K562 (cell line): Measurements from ENCODE around the gene MSH3. TPM values are rescaled to one million over a fixed set of nuclear protein-coding genes. Genes with fewer than 3 reads are reported as not detected.

Source experiments
- ATAC-seq: fragments of 200-7000 bp; cut with Tn5 transposase; 3 replicates; pipeline ENCODE4 v1.9.1; 2020; ENCODE audit warnings: moderate library complexity
- BruUV-seq: library from RNA; stranded (reverse); fragments of 400-500 nt; replicated peaks from 2 replicates; lab custom pipeline; 2021; lab: Mats Ljungman, UMichigan
- CTCF ChIA-PET: fragments of 300-600 bp; formaldehyde crosslinking; extraction: SDS; loops from one replicate; lab custom pipeline; 2021; ENCODE audit warnings: low intra/inter-chr PET ratio; lab: Yijun Ruan, JAX
- POLR2A ChIA-PET: fragments of 300-600, 350-650 bp; sonication (Branson Sonifier 250); formaldehyde crosslinking; extraction: SDS; loops from one replicate; lab custom pipeline; 2021; ENCODE audit warnings: antibody characterized with exemption, inconsistent platforms; lab: Yijun Ruan, JAX
- DNase-seq, 4 experiments: peaks; one replicate each; pipeline versions ENCODE4 v3.0.0 to v3.0.0-alpha.2; 2011 to 2018; ENCODE audit warnings: low spot score in 3 of 4, mixed read lengths in 3 of 4; ENCODE audit errors: extremely low read depth in 1 of 4
- FAIRE-seq: peaks from 2 replicates; lab custom pipeline; 2011; peaks lifted over from hg19 to GRCh38; lab: Jason Lieb, UNC
- H2AFZ ChIP-seq: 2 replicates; pipeline ENCODE4 v1.6.0; 2011; ENCODE audit warnings: low read depth, low read length, control low read depth, inconsistent platforms
- H3K27ac ChIP-seq: fragments of 200-600 bp; 3 replicates; pipeline ENCODE4 v1.8.0; 2011; ENCODE audit warnings: low read depth, mild to moderate bottlenecking, control low read depth, inconsistent platforms, low read length, moderate library complexity, mixed read lengths; ENCODE audit errors: extremely low read depth
- H3K27me3 ChIP-seq, 2 experiments: fragments of 300-600 bp in 1 of 2; 2 replicates in 1 of 2; 3 replicates in 1 of 2; pipeline versions ENCODE4 v1.6.0 to v1.8.0; 2011; ENCODE audit warnings: inconsistent platforms in 2 of 2, low read length in 2 of 2, mild to moderate bottlenecking in 1 of 2, mixed read lengths in 1 of 2, moderate library complexity in 1 of 2; ENCODE audit not compliant: control insufficient read depth in 2 of 2, insufficient read depth in 2 of 2
- H3K36me3 ChIP-seq: fragments of 300-600 bp; 3 replicates; pipeline ENCODE4 v1.8.0; 2011; ENCODE audit warnings: mild to moderate bottlenecking, low read length, inconsistent platforms; ENCODE audit not compliant: control insufficient read depth, insufficient read depth
- H3K4me1 ChIP-seq, 2 experiments: fragments of 200-600 bp in 1 of 2; replicated peaks in 1 of 2; 2 replicates in 1 of 2; 3 replicates in 1 of 2; pipeline versions ENCODE4 v1.5.1 to v1.8.0; 2011; ENCODE audit warnings: inconsistent platforms in 2 of 2, low read length in 2 of 2, mild to moderate bottlenecking in 1 of 2, mixed read lengths in 1 of 2, moderate library complexity in 1 of 2; ENCODE audit not compliant: control insufficient read depth in 2 of 2, insufficient read depth in 2 of 2
- H3K4me2 ChIP-seq: 2 replicates; pipeline ENCODE4 v1.6.1; 2011; ENCODE audit warnings: low read length, control low read depth, inconsistent platforms, mixed read lengths; ENCODE audit not compliant: insufficient read depth
- H3K4me3 ChIP-seq: fragments of 200-600 bp; sonication (generic), shearing (Covaris generic); 2 replicates; pipeline ENCODE4 v1.5.1; 2016; ENCODE audit warnings: control low read depth, inconsistent platforms
- H3K79me2 ChIP-seq: fragments of 200-600 bp; 3 replicates; pipeline ENCODE4 v1.8.0; 2011; ENCODE audit warnings: low read length, inconsistent platforms; ENCODE audit not compliant: control insufficient read depth, insufficient read depth
- H3K9ac ChIP-seq, 2 experiments: 2 replicates each; pipeline versions ENCODE4 v1.6.0 to v1.6.1; 2011; ENCODE audit warnings: low read depth in 2 of 2, low read length in 2 of 2, control low read depth in 1 of 2, inconsistent platforms in 1 of 2, mild to moderate bottlenecking in 1 of 2, mixed read lengths in 1 of 2; ENCODE audit not compliant: insufficient read depth in 1 of 2
- H3K9me1 ChIP-seq: one replicate; pipeline ENCODE4 v1.6.0; 2011; ENCODE audit warnings: inconsistent platforms, mild to moderate bottlenecking, low read length, moderate library complexity; ENCODE audit not compliant: control insufficient read depth, insufficient read depth
- H3K9me3 ChIP-seq: replicated peaks from 2 replicates; pipeline ENCODE4 v1.5.1; 2011; ENCODE audit warnings: low read depth, low read length, inconsistent platforms; ENCODE audit not compliant: control insufficient read depth, insufficient read depth
- H4K20me1 ChIP-seq: replicated peaks from 2 replicates; pipeline ENCODE4 v1.6.1; 2011; ENCODE audit warnings: low read length, inconsistent platforms, mixed read lengths; ENCODE audit not compliant: control insufficient read depth, insufficient read depth
- C11orf30 ChIP-seq: fragments of 450-650 bp; IDR thresholded peaks from 2 replicates; pipeline ENCODE4 v1.6.1; 2016; ENCODE audit warnings: low read depth, mild to moderate bottlenecking
- MAFF ChIP-seq: IDR thresholded peaks from 2 replicates; pipeline ENCODE4 v1.6.1; 2012; ENCODE audit warnings: low read length, improper control_type of control experiment
- MAFG ChIP-seq: fragments of 450-650 bp; conservative IDR thresholded peaks from 2 replicates; pipeline ENCODE4 v1.6.1; 2016; ENCODE audit warnings: missing genetic modification characterization, missing compliant biosample characterization
- MAFK ChIP-seq: IDR thresholded peaks from 2 replicates; pipeline ENCODE4 v1.6.1; 2011; ENCODE audit warnings: low read length, improper control_type of control experiment
- MAZ ChIP-seq, 2 experiments: fragments of 450-650 bp in 1 of 2; sonication (generic) in 1 of 2; formaldehyde crosslinking; IDR thresholded peaks in 1 of 2; conservative IDR thresholded peaks in 1 of 2; 2 replicates each; pipeline versions ENCODE4 v1.4.0 to v1.5.0; 2020; ENCODE audit warnings: mild to moderate bottlenecking in 1 of 2, missing genetic modification reagents in 1 of 2
- ZBTB9 ChIP-seq: fragments of 450-650 bp; formaldehyde crosslinking; IDR thresholded peaks from 2 replicates; pipeline ENCODE4 v1.4.0; 2020; ENCODE audit warnings: mild to moderate bottlenecking, moderate library complexity
- ZNF316 ChIP-seq: fragments of 450-650 bp; IDR thresholded peaks from 2 replicates; pipeline ENCODE4 v1.6.1; 2016
- WGBS: fragments of 100-300 bp; shearing (Covaris generic); methylation state at CpG from one replicate; pipeline ENCODE4 v1.1.6; 2016; ENCODE audit warnings: low coverage, mixed read lengths; ENCODE audit not compliant: insufficient coverage; ENCODE audit errors: missing lambda C conversion rate; 5-methylcytosine and 5-hydroxymethylcytosine counted together
- in situ Hi-C: fragments of 300-500 bp; cut with MboI; formaldehyde crosslinking; loops from 4 replicates; pipeline ENCODE4 v1.15.0; 2018; ENCODE audit warnings: inconsistent platforms, mixed read lengths
- intact Hi-C: fragments of 100-400 bp; cut with micrococcal nuclease; formaldehyde crosslinking; loops from 2 replicates; pipeline ENCODE4 v1.14.2; 2022
- polyA plus RNA-seq, 8 experiments: library from polyadenylated mRNA; depleted of rRNA in 4 of 8; stranded (reverse) in 5 of 8; unstranded in 3 of 8; fragments of >200 nt; fragmentation: Nextera tagmentation in 2 of 8; fragmentation: Illumina TruSeq in 1 of 8; extraction: Ambion mirVana in 2 of 8; extraction: Trizol in 1 of 8; gene quantifications; 2 replicates each; pipeline versions ENCODE4 v1.2.1 to v1.2.3, GENCODE V29; 2011 to 2014; ENCODE audit warnings: inconsistent platforms in 1 of 8, missing spikeins in 1 of 8
- total RNA-seq, 7 experiments: library from RNA; depleted of rRNA in 6 of 7; stranded (reverse); fragments of >200 nt in 6 of 7; fragmentation: Illumina TruSeq in 2 of 7; extraction: Trizol in 2 of 7; gene quantifications; 2 replicates each; pipeline versions ENCODE4 v1.2.1 to v1.2.3, GENCODE V29; 2011 to 2021; ENCODE audit warnings: low replicate concordance in 1 of 7

Gene MSH3
- total and polyA plus RNA-seq, 9 of the 15 experiments (the other 6 are each of a cell fraction or from before 2014, with no cell fraction given), result 3.9 to 17.2 (median 13.2) TPM

- CTCF ChIA-PET, result no interaction called here
- POLR2A ChIA-PET, result no interaction called here
- in situ Hi-C loops (no loop called here), intact Hi-C loops (no loop called here)
- Histone ChIP-seq H3K9ac (no peak overlapping the region), H3K9me3 (no peaks in the 10 kb centered on the region; the same call in 1 of the 2 replicates), H3K79me2 (no peaks in the 10 kb centered on the region), H2AFZ (no peak overlapping the region), H3K9me1 (no peaks in the 10 kb centered on the region), H4K20me1 (no peaks in the 10 kb centered on the region), H3K36me3 (peaks cover 11% of the 10 kb centered on the region; the same call in 1 of the 3 replicates), H3K27me3 (no peaks in the 10 kb centered on the region), H3K4me1 (no peaks in the 10 kb centered on the region), H3K27ac (no peak overlapping the region), H3K4me2 (no peak overlapping the region), H3K4me3 (no peak overlapping the region)
- DNase-seq (no peak), ATAC-seq (no peak), FAIRE-seq (no peak)
- TF ChIP-seq ZNF316 (peak; percentile 97), MAFG (tag) (peak; percentile 94), MAZ (CRISPR knock-in tag; conservative IDR thresholded peaks at IDR 0.05 in 1 of 2, IDR thresholded peaks at IDR 0.05 in 1 of 2) (no peak), C11orf30 (peak; percentile 94), MAFK (peak; percentile 100), MAFF (peak; percentile 99), ZBTB9 (no peak)
- BruUV-seq, result no TSS peak
- WGBS, result 62% methylated on average over 2 of the region's 2 CpGs
Observed at GRCh38 chr5:80854583-80854982, 200.1 kb downstream of the MSH3 start.
